KBM-7 (cell line): ENCODE data around the gene GATAD2A.
A peak's percentile ranks its signal among the peaks of the same experiment; 100 is the strongest.
"Not testable (repeated sequence)": the region's sequence is repeated elsewhere in the genome, so short reads cannot be mapped to it uniquely, and the experiment has no call there.

Experiments used
- DNase-seq: peaks from one replicate; pipeline ENCODE4 v3.0.0-alpha.2; 2015
- in situ Hi-C: fragments of 300-500 bp; cut with MboI; formaldehyde crosslinking; loops from 2 replicates; pipeline ENCODE4 v1.14.3; 2020; ENCODE audit warnings: low sequenced_read_pairs, low pct_unique_long_range_greater_than_20kb, mixed read lengths

The GATAD2A gene

GRCh38 chr19:19439176-19439482 is 33.7 kb downstream of the GATAD2A start:
- no peak for DNase-seq
- in situ Hi-C loops = no loop called here

- DNase-seq = no peak
- in situ Hi-C loops = no loop called here
Measured at GRCh38 chr19:19443283-19443682, 37.8 kb downstream of the GATAD2A start.

GRCh38 chr19:19443902-19444680 is 38.6 kb downstream of the GATAD2A start:
- no peak for DNase-seq
- in situ Hi-C loops = no loop called here

GRCh38 chr19:19444681-19445155 is 39.2 kb downstream of the GATAD2A start:
- in situ Hi-C loops = no loop called here

GRCh38 chr19:19445288-19445687 is 39.8 kb downstream of the GATAD2A start:
- DNase-seq = no peak
- in situ Hi-C loops = no loop called here

More at GRCh38 chr19:19444681-19445155, 39.2 kb downstream of the GATAD2A start:
- peak; percentile 82 for DNase-seq

GRCh38 chr19:19445911-19446361 is 40.5 kb downstream of the GATAD2A start:
- in situ Hi-C loops = no loop called here
- no peak for DNase-seq

GRCh38 chr19:19446655-19447437 is 41.4 kb downstream of the GATAD2A start:
- in situ Hi-C loops = no loop called here
- DNase-seq = no peak

- DNase-seq = no peak
- in situ Hi-C loops = no loop called here
Measured at GRCh38 chr19:19447536-19448237, 42.2 kb downstream of the GATAD2A start.

- in situ Hi-C loops = no loop called here
- DNase-seq = no peak
Measured at GRCh38 chr19:19448238-19448544, 42.7 kb downstream of the GATAD2A start.

GRCh38 chr19:19451429-19452242 is 46.2 kb downstream of the GATAD2A start:
- DNase-seq = peak; percentile 74
- in situ Hi-C loops = no loop called here

- DNase-seq = no peak
- in situ Hi-C loops = no loop called here
Measured at GRCh38 chr19:19452243-19453124, 47.0 kb downstream of the GATAD2A start.

- DNase-seq = no peak
- in situ Hi-C loops = no loop called here
Measured at GRCh38 chr19:19453125-19453454, 47.6 kb downstream of the GATAD2A start.

GRCh38 chr19:19455166-19455919 is 49.9 kb downstream of the GATAD2A start:
- DNase-seq, in situ Hi-C loops: not testable (repeated sequence)

- in situ Hi-C loops = no loop called here
Measured at GRCh38 chr19:19457671-19458070, 52.2 kb downstream of the GATAD2A start.

GRCh38 chr19:19458110-19458816 is 52.8 kb downstream of the GATAD2A start:
- DNase-seq = no peak
- in situ Hi-C loops = no loop called here

More at GRCh38 chr19:19457671-19458070, 52.2 kb downstream of the GATAD2A start:
- DNase-seq = no peak

- no peak for DNase-seq
- in situ Hi-C loops = no loop called here
Measured at GRCh38 chr19:19459073-19459472, 53.6 kb downstream of the GATAD2A start.

- DNase-seq = peak; percentile 72
- in situ Hi-C loops = no loop called here
Measured at GRCh38 chr19:19459707-19460251, 54.3 kb downstream of the GATAD2A start.
